GM19395 (cell line): ENCODE data around the gene FRMD4A.
"Not testable (repeated sequence)": the region's sequence is repeated elsewhere in the genome, so short reads cannot be mapped to it uniquely, and the experiment has no call there.

Source experiments
- ATAC-seq: cut with Tn5 transposase; IDR thresholded peaks from one replicate; pipeline ENCODE4 v1.9.1; 2021; ENCODE audit warnings: mild to moderate bottlenecking, moderate library complexity; ENCODE audit not compliant: unreplicated experiment

The FRMD4A gene

DNA sequence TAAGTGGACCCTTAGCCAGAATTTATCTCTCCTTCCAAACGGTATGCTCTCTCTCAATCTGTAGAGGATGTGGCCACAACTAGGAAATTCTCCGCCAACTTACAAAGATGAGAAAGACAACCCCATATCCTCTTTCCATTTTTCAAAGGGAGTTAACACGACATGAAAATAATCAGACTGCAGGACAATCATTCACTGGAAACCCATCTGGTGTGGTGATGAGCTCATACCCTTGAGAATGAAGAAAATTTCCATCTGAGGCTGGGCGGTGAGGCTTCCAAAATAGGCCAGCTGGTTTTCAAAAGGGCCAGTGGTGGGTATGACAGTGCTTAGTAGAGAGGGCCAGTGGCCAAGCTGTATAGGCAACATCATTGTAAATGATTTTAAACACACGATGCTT, 369.6 kb downstream of the FRMD4A start:
- no peak for ATAC-seq

DNA sequence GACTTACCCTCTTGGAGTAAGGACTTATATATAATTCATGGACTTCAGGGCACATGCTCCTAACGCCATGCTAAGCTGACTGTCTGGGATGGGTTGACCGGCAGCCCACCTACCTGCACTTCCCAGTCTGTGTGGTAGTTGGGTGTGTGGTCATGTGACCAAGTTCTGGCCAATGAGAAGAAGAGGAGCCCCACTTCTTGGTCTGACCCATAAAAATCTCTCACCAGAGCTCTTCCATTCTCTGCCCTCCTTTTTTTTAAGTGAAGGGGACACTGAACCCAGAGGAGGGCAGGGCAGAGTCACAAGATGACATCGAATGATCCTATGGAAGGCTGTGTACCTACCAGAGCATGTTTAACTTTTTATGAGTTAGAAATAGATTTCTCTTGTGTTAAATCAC, 370.1 kb downstream of the FRMD4A start:
- no peak for ATAC-seq

DNA sequence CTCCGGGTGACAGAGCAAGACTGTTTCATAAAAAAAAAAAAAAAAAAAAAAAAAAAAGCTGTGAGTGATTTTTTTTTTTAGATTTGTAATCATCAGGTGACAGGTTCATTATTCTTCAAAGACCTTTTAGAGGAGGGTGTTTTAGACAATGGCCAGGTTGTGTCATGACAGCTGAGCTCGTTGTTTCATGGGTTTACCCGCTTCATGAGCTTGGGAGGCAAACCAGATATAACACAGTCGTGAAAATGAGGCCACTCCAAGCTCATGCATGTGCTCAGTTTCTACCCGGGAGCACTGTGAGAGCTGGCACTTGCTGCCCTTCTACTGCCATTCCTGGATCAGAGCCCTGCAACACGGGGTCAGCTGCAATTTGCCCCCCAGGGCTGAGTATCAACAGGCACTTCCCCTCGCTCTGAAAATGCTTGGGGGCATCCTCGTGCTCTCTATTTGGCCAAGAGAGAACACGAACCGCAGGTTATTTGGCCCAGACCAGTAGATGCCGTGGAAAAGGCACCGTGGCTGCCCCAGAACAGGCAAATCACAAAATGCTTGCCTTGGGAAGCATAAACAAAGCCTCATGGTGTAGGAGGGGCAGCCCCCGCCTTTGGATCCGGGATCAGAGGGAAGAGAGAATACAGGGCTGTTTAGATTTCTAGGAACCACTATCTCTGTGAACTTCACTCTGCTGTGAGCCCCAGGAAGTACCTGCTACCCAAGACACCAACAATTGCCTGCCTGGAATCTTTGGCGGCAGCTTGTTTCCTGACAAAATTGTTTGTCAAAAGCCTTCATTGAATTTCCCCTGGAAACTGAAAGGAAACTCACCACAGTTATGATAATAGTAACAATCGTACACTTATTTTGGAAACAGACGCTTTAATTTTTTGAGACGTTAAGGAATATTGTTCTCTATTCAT, 371.0 kb downstream of the FRMD4A start:
- no peak for ATAC-seq

DNA sequence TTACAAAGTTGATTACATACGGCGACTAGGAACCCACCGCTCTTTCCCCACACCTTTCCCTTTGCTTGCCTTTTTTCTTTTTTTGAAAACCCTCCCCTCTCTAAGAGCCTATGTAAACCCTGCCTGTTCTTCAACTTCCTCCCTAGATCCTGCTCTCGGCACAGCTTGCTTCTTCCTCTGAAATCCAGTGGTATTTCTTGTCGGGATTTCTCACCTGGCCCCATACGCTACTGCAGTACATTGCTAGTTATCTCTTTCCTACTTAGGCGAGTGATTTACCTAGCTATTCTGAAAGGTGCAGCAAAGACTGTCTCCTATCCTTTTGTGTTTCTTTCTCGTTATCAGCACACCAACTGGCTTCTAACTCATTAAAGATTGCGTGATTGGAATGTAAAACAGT, 372.9 kb downstream of the FRMD4A start:
- ATAC-seq, result no peak

DNA sequence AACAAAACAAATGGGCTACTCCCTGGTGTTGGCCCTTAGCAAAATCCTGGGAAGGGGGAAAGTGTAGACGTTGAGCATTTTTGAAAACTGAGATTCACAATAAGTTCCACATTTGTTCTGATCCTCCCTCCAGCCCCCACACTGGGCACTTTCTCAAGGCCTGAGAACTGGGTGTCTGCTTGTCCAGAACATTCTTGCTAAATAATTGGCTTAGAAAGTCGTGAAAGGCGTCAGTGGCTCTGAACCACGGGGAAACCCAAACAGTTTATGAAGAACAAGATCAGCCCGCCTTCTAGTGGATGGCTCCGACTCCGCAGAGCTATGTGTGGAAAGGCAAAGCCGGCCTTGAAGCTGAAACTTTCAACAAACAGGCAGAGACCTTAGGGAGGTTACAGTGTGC, 373.9 kb downstream of the FRMD4A start:
- ATAC-seq, result no peak

GRCh38 chr10:13955409-13956068, 375.2 kb downstream of the FRMD4A start:
- no peak for ATAC-seq

DNA sequence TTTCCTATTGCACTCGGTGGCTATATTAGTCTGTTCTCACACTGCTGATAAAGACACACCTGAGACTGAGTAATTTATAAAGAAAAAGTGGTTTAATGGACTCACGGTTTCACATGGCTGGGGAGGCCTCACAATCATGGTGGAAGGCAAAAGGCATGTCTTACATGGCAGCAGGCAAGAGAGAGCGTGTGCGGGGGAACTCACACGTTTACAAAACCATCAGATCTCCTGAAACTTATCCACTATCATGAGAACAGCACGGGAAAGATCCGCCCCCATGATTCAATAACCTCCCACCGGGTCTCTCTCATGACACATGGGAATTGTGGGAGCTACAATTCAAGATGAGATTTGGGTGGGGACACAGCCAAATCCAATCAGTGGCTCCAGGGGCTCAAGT, 376.5 kb downstream of the FRMD4A start:
- ATAC-seq, result not testable (repeated sequence)

DNA sequence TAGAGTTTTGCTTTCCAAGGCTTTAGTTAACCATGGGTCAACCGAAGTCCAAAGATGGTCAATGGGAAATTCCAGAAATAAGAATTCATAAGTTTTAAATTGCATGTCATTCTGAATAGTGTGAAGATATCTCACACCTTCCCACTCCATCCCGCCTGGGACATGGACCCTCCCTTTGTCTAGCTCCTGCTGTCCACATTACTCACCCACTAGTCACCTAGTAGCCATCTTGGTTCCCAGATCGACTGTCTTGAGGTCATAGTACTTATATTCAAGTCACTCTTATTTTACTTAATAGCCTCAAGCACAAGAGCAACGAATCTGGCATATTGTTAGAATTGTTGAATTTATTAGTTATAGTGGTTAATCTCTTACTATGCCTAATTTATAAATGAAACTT, 377.4 kb downstream of the FRMD4A start:
- ATAC-seq, result no peak

GRCh38 chr10:13950543-13950939, 380.2 kb downstream of the FRMD4A start:
- no peak for ATAC-seq

GRCh38 chr10:13949844-13950542, 380.7 kb downstream of the FRMD4A start:
- ATAC-seq, result no peak

DNA sequence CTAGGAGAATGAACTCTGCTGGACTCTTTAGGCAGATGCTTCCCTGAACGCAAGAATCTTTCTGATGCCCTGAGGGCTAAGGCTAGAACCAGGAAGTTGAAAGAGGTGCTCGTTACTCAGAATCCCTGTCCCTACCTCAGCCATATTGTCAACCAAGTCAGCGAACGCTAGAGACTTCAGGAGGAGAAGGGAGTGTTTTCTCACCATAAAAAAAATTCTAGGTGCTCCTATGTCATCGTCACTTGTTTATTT, 384.6 kb downstream of the FRMD4A start:
- ATAC-seq, result no peak

DNA sequence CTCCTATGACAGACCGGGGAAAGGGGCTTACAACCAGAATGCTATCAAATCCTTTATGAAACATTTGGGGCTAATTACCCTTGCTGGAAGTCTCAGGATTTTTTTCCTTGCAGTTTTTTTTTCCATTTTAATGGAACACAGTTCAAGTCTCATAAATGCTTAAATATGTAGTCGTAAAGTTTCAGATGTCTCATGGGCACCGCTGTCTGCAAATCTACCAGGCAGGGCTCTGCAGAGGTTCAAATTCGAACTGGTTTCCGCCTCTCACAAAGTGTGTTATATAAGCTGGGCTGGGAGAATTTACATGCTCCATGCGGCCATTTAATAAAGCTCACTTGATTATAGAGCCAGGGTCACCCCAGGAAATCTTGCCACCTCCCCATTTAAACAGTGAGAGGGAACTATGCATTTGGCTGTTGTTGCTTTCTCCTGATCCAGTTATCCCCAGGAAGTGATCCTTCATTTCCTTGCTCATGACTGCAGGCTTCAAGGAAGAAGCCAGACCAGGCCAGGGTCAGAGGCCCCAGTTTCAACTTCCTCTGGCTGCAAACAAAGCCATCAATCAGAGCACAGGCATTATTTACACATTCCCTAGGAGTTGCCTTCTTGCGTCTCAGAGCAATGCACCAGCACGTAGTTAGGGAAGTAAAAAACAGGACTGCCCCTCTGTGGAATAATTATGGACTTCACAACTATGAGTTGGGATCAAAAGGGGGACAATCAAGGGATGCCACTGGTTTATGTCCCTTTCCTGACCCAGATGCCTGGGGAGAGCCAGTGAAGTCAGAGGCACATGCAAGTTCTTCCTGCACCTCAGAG, 385.1 kb downstream of the FRMD4A start:
- ATAC-seq, result no peak

- ATAC-seq, result no peak
Measured at GRCh38 chr10:13944823-13945222, 385.9 kb downstream of the FRMD4A start.

- no peak for ATAC-seq
Measured at GRCh38 chr10:13943735-13944398, 386.9 kb downstream of the FRMD4A start.

DNA sequence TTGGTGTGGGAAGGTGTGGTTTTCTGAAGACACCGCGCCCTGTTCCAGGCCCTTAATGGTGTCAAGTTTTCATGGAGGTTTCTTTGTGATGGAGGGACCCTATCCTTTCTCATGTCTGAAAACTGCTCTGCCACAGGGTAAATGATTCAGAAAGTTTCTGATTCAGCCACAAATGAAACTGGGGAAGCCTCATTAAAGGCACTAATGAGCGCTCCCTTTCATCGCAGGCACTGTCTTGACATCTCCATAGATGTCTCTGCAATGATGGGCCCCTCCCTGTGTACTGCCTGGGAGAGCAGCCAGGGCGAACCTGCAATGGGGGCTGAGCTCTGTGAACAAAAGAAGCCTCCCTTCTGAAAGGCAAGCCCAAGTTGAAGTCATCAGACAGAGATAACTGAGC, 388.7 kb downstream of the FRMD4A start:
- no peak for ATAC-seq

DNA sequence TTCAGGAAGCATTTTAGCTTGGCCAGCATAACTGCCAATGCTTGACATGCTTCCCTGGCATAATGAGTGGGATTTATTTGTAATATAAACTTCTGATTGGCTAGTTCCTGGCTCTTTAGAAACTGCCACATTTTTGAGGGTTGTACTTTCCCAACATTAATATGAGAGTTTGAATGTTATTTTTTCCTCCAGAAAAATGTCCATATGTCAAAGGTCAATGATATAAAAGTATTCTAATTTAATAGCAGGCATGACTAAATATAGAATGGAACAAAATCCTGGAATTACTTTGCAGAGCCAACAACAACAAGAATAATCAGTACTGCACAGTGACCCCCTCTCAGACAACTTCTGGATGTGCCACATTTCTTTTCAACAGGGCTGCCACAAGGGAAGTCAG, 391.3 kb downstream of the FRMD4A start:
- no peak for ATAC-seq

DNA sequence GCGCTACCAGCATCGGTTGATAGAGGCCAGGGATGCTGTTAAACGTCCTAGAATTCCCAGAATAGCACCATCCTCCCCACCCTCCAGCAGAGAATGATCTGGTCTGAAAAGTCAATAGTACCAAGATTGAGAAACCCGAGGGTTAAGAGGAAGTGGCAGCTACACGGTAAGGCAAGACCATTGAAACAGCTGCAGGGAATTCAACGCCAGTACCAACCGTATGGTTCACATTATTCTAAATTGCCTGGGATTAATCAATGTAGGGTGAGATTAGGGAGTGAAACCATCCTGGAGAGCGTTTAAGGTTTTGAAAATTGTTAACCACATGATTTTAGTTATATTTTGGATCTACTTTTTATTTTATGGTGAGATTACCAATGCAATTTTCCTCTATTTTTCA, 391.8 kb downstream of the FRMD4A start:
- ATAC-seq, result no peak

GRCh38 chr10:13936826-13937225, 393.9 kb downstream of the FRMD4A start:
- no peak for ATAC-seq

GRCh38 chr10:13930120-13930519, 400.6 kb downstream of the FRMD4A start:
- ATAC-seq, result no peak

GRCh38 chr10:13928451-13928850, 402.3 kb downstream of the FRMD4A start:
- no peak for ATAC-seq
